GM12872 (cell line): ENCODE measurements around the gene CCDC171.

Experiments used
- CTCF ChIP-seq: IDR thresholded peaks from 3 replicates; pipeline ENCODE4 v1.5.1; 2011; ENCODE audit warnings: low read depth, mild to moderate bottlenecking, low read length, moderate library complexity; ENCODE audit not compliant: insufficient read depth

Gene CCDC171

GRCh38 chr9:15513335-15513734 is 39.5 kb upstream of the CCDC171 start:
- peak; percentile 50 for TF ChIP-seq CTCF

- TF ChIP-seq CTCF: no peak
These were observed 33.0 kb upstream of the CCDC171 start for GRCh38 chr9:15519831-15520230.

- no peak for TF ChIP-seq CTCF
These were observed 31.6 kb upstream of the CCDC171 start for GRCh38 chr9:15521254-15521653.

- TF ChIP-seq CTCF: no peak
These were observed 30.6 kb upstream of the CCDC171 start for GRCh38 chr9:15522130-15522755.

GRCh38 chr9:15524845-15525455 is 27.9 kb upstream of the CCDC171 start:
- TF ChIP-seq CTCF: no peak

GRCh38 chr9:15525958-15526357 is 26.9 kb upstream of the CCDC171 start:
- no peak for TF ChIP-seq CTCF

- no peak for TF ChIP-seq CTCF
These were observed 23.1 kb upstream of the CCDC171 start for GRCh38 chr9:15529566-15530324.
